GM23338 (cell line): Measurements from ENCODE around the gene ITGB5. TPM values are rescaled to one million over a fixed set of nuclear protein-coding genes. Genes with fewer than 3 reads are reported as not detected.

ENCODE experiments used
- ATAC-seq: fragments of 200-7000 bp; cut with Tn5 transposase; 3 replicates; pipeline ENCODE4 v1.9.1; 2020
- DNase-seq: peaks from one replicate; pipeline ENCODE4 v3.0.0-alpha.2; 2015; ENCODE audit warnings: low spot score
- H2AFZ ChIP-seq: fragments of 200-600 bp; sonication (generic); 2 replicates; pipeline ENCODE4 v1.8.0; 2016; ENCODE audit warnings: antibody characterized with exemption, mild to moderate bottlenecking, moderate library complexity
- H3F3A ChIP-seq: fragments of 200-600 bp; sonication (generic); replicated peaks from 2 replicates; pipeline ENCODE4 v1.8.0; 2017; ENCODE audit warnings: antibody characterized with exemption, mixed run types, low read depth
- H3K27ac ChIP-seq: fragments of 200-600 bp; sonication (generic); 2 replicates; pipeline ENCODE4 v1.6.1; 2016; ENCODE audit warnings: low read depth
- H3K27me3 ChIP-seq: fragments of 200-600 bp; sonication (generic); 2 replicates; pipeline ENCODE4 v1.8.0; 2016; ENCODE audit warnings: mild to moderate bottlenecking, mixed run types, moderate library complexity; ENCODE audit not compliant: insufficient read depth
- H3K36me3 ChIP-seq: fragments of 200-600 bp; sonication (generic); 2 replicates; pipeline ENCODE4 v1.8.0; 2016; ENCODE audit warnings: mild to moderate bottlenecking; ENCODE audit not compliant: insufficient read depth
- H3K4me1 ChIP-seq: fragments of 200-600 bp; sonication (generic); 2 replicates; pipeline ENCODE4 v1.8.0; 2016; ENCODE audit warnings: mild to moderate bottlenecking, moderate library complexity; ENCODE audit not compliant: insufficient read depth
- H3K4me2 ChIP-seq: fragments of 200-600 bp; sonication (generic); 2 replicates; pipeline ENCODE4 v1.7.1; 2017; ENCODE audit warnings: mixed run types
- H3K4me3 ChIP-seq: fragments of 200-600 bp; sonication (generic); 2 replicates; pipeline ENCODE4 v1.6.1; 2016; ENCODE audit warnings: mixed run types
- H3K79me2 ChIP-seq: fragments of 200-600 bp; sonication (generic); replicated peaks from 2 replicates; pipeline ENCODE4 v1.8.0; 2017; ENCODE audit warnings: mild to moderate bottlenecking; ENCODE audit not compliant: insufficient read depth
- H3K9me2 ChIP-seq: fragments of 200-600 bp; sonication (generic); 2 replicates; pipeline ENCODE4 v1.8.0; 2017; ENCODE audit not compliant: insufficient read depth
- H4K20me1 ChIP-seq: fragments of 200-600 bp; sonication (generic); replicated peaks from 2 replicates; pipeline ENCODE4 v1.8.0; 2017; ENCODE audit warnings: mild to moderate bottlenecking; ENCODE audit not compliant: insufficient read depth
- H3K27ac Mint-ChIP-seq: 2 replicates; pipeline ENCODE4 v1.8.0; 2020; ENCODE audit warnings: inconsistent platforms, mild to moderate bottlenecking, moderate library complexity, mixed read lengths
- H3K27me3 Mint-ChIP-seq: 3 replicates; pipeline ENCODE4 v1.8.0; 2022; ENCODE audit warnings: low read depth, mild to moderate bottlenecking, moderate library complexity, mixed read lengths, inconsistent platforms; ENCODE audit not compliant: insufficient read depth, poor library complexity
- H3K36me3 Mint-ChIP-seq: 3 replicates; pipeline ENCODE4 v1.8.0; 2021; ENCODE audit warnings: low read depth, mild to moderate bottlenecking, inconsistent platforms, moderate library complexity, mixed read lengths
- H3K4me1 Mint-ChIP-seq: 3 replicates; pipeline ENCODE4 v1.8.0; 2020; ENCODE audit warnings: mild to moderate bottlenecking, inconsistent platforms, mixed read lengths
- H3K4me3 Mint-ChIP-seq: 3 replicates; pipeline ENCODE4 v1.8.0; 2021; ENCODE audit warnings: moderate library complexity, mild to moderate bottlenecking, inconsistent platforms, mixed read lengths
- H3K9me3 Mint-ChIP-seq: 3 replicates; pipeline ENCODE4 v1.8.0; 2020; ENCODE audit warnings: moderate library complexity, mild to moderate bottlenecking, inconsistent platforms, mixed read lengths
- CREB1 ChIP-seq: fragments of 250-450 bp; sonication (Bioruptor Pico); IDR thresholded peaks from 2 replicates; pipeline ENCODE4 v1.5.0; 2020; ENCODE audit warnings: low read depth, mild to moderate bottlenecking, moderate library complexity
- ETS1 ChIP-seq: IDR thresholded peaks from 2 replicates; pipeline ENCODE4 v1.6.1; 2016; ENCODE audit warnings: antibody characterized with exemption
- EZH2phosphoT487 ChIP-seq: fragments of 200-600 bp; sonication (generic); IDR thresholded peaks from one replicate; pipeline ENCODE4 v1.8.1; 2018; ENCODE audit warnings: antibody characterized with exemption; ENCODE audit not compliant: unreplicated experiment
- JUNB ChIP-seq: IDR thresholded peaks from one replicate; pipeline ENCODE4 v1.6.1; 2016; ENCODE audit warnings: antibody characterized with exemption; ENCODE audit not compliant: unreplicated experiment
- REST ChIP-seq: IDR thresholded peaks from one replicate; pipeline ENCODE4 v1.6.1; 2018; ENCODE audit warnings: antibody characterized with exemption; ENCODE audit not compliant: unreplicated experiment
- ZNF462 ChIP-seq: fragments of 250-450 bp; sonication (Bioruptor Pico); IDR thresholded peaks from 2 replicates; pipeline ENCODE4 v1.5.0; 2020; ENCODE audit warnings: mild to moderate bottlenecking, moderate library complexity
- polyA plus RNA-seq: library from polyadenylated mRNA; unstranded; fragments of >200 nt; fragmentation: Nextera tagmentation; extraction: Ambion mirVana; gene quantifications from 2 replicates; pipeline ENCODE4 v1.2.1, GENCODE V29; 2016
- total RNA-seq: library from RNA; depleted of rRNA; stranded (reverse); fragments of >200 nt; shearing (Covaris generic); gene quantifications from 2 replicates; pipeline ENCODE4 v1.2.3, GENCODE V29; 2014

ITGB5 gene
- total and polyA plus RNA-seq, 2 experiments from 2014 or later, result 68.2 to 269 TPM

- no peak for TF ChIP-seq ETS1
- no peak for TF ChIP-seq JUNB
- TF ChIP-seq REST, result no peak
- no peak for TF ChIP-seq CREB1
These were observed 126.6 kb downstream of the ITGB5 start (continued) for GRCh38 chr3:124760601-124761000.

GRCh38 chr3:124759666-124760401 lies 127.3 kb downstream of the ITGB5 start:
- peaks cover 8% of the 10 kb centered on the region; the same call in 1 of the 2 replicates for H3K9me2 ChIP-seq
- ATAC-seq, result no peak
- Mint-ChIP-seq H3K27me3 (peaks cover 10% of the 10 kb centered on the region), H3K4me1 (peaks cover 42% of the 10 kb centered on the region), H3K4me3 (no peak overlapping the region), H3K36me3 (peaks cover 24% of the 10 kb centered on the region), H3K9me3 (no peaks in the 10 kb centered on the region; the same call in 2 of the 3 replicates), H3K27ac (no peak overlapping the region; the same call in 1 of the 2 replicates)
- no peaks in the 10 kb centered on the region for H4K20me1 ChIP-seq
- H2AFZ ChIP-seq, result no peak overlapping the region
- DNase-seq, result no peak
- TF ChIP-seq EZH2phosphoT487 (no peak), JUNB (no peak), ZNF462 (CRISPR knock-in tag) (no peak)
- H3K4me1 ChIP-seq, result peaks cover 18% of the 10 kb centered on the region
- no peak overlapping the region for H3K27ac ChIP-seq
- H3K4me3 ChIP-seq, result no peak overlapping the region
- no peaks in the 10 kb centered on the region for H3K79me2 ChIP-seq
- H3K4me2 ChIP-seq, result no peak overlapping the region
- H3F3A ChIP-seq, result peaks cover 15% of the 10 kb centered on the region; the same call in 1 of the 2 replicates
- 0 out of 2 replicates have a peak, but pooled peaks cover 7% of the 10 kb centered on the region for H3K36me3 ChIP-seq
- no peaks in the 10 kb centered on the region for H3K27me3 ChIP-seq
